WI38 (cell line): ENCODE measurements around the gene SPAG16.

Experiments
- H3K4me3 ChIP-seq: 2 replicates; pipeline ENCODE4 v1.5.1; 2011; ENCODE audit warnings: low read depth, mild to moderate bottlenecking, control low read depth, low read length
- CTCF ChIP-seq: IDR thresholded peaks from 2 replicates; pipeline ENCODE4 v1.5.1; 2012; ENCODE audit warnings: low read depth, mild to moderate bottlenecking, control low read depth, low read length

The SPAG16 gene

GRCh38 chr2:214226061-214226460 lies 941.8 kb downstream of the SPAG16 start:
- TF ChIP-seq CTCF = no peak
- no peak overlapping the region for H3K4me3 ChIP-seq

- no peak overlapping the region for H3K4me3 ChIP-seq
- no peak for TF ChIP-seq CTCF
These were observed 948.0 kb downstream of the SPAG16 start for GRCh38 chr2:214232271-214232670.

DNA sequence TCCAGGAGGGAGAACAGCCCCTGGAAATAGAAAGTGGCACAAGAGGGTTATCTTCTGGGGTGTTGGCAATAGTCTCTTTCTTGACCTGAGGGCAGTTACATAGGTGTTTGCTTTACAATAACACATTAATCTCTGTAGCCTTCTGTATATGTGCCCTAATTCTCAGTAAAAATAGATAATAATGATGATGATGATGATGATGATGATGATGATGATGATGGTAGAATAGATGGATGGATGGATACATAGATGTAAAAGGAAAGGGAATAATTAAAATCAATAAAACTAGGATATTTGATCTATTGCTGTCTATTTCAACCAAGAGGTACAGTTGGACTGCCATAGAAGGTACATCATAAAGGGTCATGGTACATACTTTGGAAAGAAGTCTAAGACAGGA lies 948.9 kb downstream of the SPAG16 start:
- no peak overlapping the region for H3K4me3 ChIP-seq
- no peak for TF ChIP-seq CTCF

- TF ChIP-seq CTCF = no peak
- H3K4me3 ChIP-seq = no peak overlapping the region
These were observed 958.5 kb downstream of the SPAG16 start for GRCh38 chr2:214242797-214243196.

- TF ChIP-seq CTCF = no peak
- no peak overlapping the region for H3K4me3 ChIP-seq
These were observed 960.6 kb downstream of the SPAG16 start for GRCh38 chr2:214244847-214245246.

- no peak overlapping the region for H3K4me3 ChIP-seq
- TF ChIP-seq CTCF = no peak
These were observed 962.2 kb downstream of the SPAG16 start for GRCh38 chr2:214246417-214246816.

DNA sequence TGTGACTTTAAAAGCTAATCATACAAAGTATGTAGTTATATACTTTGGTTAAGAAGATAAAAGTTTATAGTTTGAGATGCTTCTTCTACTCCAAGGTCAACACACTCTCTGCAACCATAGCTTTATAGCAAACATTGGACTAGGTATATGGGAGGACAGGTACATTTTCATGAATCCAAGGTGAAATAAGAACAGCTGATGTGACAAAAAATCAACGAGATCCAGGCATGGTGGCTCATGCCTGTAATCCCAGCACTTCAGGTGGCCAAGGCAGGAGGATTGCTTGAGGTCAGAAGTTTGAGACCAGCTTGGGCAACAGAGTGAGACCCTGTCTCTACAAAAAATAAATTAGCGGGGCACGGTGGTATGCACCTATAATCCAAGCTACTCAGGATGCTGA lies 963.3 kb downstream of the SPAG16 start:
- TF ChIP-seq CTCF = no peak
- H3K4me3 ChIP-seq = no peak overlapping the region
